Breast epithelium (tissue), 3 donors: ENCODE results near the gene YIPF1.

Experiments
- CTCF ChIP-seq, 3 donors: fragments of 450-650 bp; IDR thresholded peaks; one replicate each; pipeline ENCODE4 v1.5.1; 2016 to 2017; ENCODE audit warnings: antibody characterized with exemption in 3 of 3, mild to moderate bottlenecking in 3 of 3, moderate library complexity in 3 of 3
- POLR2A ChIP-seq: fragments of 450-650 bp; IDR thresholded peaks from one replicate; pipeline ENCODE4 v1.6.1; 2016; ENCODE audit warnings: antibody characterized with exemption, mild to moderate bottlenecking, moderate library complexity

- TF ChIP-seq CTCF (IDR thresholded peaks at IDR 0.05) (no peak), POLR2A (no peak)
Measured at GRCh38 chr1:53869454-53870117, 20.0 kb downstream of the YIPF1 start.
